Sigmoid colon (tissue), 3 donors: ENCODE measurements around the gene C1orf198.

Source experiments
- POLR2A ChIP-seq, 2 donors: fragments of 450-650 bp; IDR thresholded peaks; one replicate each; pipeline ENCODE4 v1.6.1; 2016; ENCODE audit warnings: antibody characterized with exemption in 2 of 2, mild to moderate bottlenecking in 2 of 2, moderate library complexity in 2 of 2
- TF ChIP-seq, protein P1 (sequence below), 4 experiments: fragments of 450-650 bp in 3 of 4; fragments of 200-600 bp in 1 of 4; IDR thresholded peaks; one replicate each; pipeline ENCODE4 v1.5.1; 2016 to 2019; ENCODE audit warnings: antibody characterized with exemption in 4 of 4, mild to moderate bottlenecking in 3 of 4, moderate library complexity in 2 of 4

DNA sequence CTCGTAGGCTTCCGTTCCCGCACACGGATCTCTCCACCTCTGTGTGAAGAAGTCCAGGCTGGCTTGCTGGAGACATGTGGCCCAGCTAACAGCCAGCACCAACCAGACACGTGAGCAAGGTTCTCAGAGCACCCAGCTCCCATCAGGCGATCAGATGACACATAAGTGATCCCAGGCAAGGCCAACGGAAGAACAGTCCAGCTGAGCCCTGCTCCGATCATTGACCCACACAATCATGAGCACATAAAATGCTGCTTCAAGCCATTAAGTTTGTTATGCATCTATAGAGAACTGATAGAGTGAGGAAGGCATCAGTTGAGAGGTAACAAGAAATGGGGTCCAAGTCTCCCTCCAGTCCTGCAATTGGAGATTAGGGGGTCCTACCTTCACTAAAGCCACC lies 15.4 kb downstream of the C1orf198 start:
- TF ChIP-seq, protein P1, sequence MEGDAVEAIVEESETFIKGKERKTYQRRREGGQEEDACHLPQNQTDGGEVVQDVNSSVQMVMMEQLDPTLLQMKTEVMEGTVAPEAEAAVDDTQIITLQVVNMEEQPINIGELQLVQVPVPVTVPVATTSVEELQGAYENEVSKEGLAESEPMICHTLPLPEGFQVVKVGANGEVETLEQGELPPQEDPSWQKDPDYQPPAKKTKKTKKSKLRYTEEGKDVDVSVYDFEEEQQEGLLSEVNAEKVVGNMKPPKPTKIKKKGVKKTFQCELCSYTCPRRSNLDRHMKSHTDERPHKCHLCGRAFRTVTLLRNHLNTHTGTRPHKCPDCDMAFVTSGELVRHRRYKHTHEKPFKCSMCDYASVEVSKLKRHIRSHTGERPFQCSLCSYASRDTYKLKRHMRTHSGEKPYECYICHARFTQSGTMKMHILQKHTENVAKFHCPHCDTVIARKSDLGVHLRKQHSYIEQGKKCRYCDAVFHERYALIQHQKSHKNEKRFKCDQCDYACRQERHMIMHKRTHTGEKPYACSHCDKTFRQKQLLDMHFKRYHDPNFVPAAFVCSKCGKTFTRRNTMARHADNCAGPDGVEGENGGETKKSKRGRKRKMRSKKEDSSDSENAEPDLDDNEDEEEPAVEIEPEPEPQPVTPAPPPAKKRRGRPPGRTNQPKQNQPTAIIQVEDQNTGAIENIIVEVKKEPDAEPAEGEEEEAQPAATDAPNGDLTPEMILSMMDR (IDR thresholded peaks at IDR 0.05), result no peak
- TF ChIP-seq POLR2A (IDR thresholded peaks at IDR 0.05), result no peak
